HCT116 (cell line): ENCODE measurements around the gene LRBA.

Experiments used
- CTCF ChIP-seq, 3 experiments: fragments of 200-600 bp in 1 of 3; sonication (generic) in 1 of 3; IDR thresholded peaks in 2 of 3; conservative IDR thresholded peaks in 1 of 3; 2 replicates each; pipeline ENCODE4 v1.5.1; 2012 to 2017; ENCODE audit warnings: low read depth in 2 of 3, low read length in 2 of 3, antibody characterized with exemption in 1 of 3, borderline replicate concordance in 1 of 3, control low read depth in 1 of 3, mild to moderate bottlenecking in 1 of 3, mixed read lengths in 1 of 3, mixed run types in 1 of 3, moderate library complexity in 1 of 3; ENCODE audit not compliant: insufficient read depth in 1 of 3
- EZH2 ChIP-seq: fragments of 200-600 bp; sonication (generic); IDR thresholded peaks from 2 replicates; pipeline ENCODE4 v1.6.1; 2017; ENCODE audit warnings: antibody characterized with exemption, mixed run types
- EZH2phosphoT487 ChIP-seq: fragments of 200-600 bp; IDR thresholded peaks from 2 replicates; pipeline ENCODE4 v1.6.1; 2018; ENCODE audit warnings: antibody characterized with exemption, borderline replicate concordance
- POLR2A ChIP-seq: IDR thresholded peaks from 2 replicates; pipeline ENCODE4 v1.7.0; 2011; ENCODE audit warnings: borderline replicate concordance; ENCODE audit not compliant: insufficient read depth, insufficient read length; ENCODE audit errors: extremely low read depth
- ZNF274 ChIP-seq: fragments of 200-500 bp; sonication (Bioruptor generic); IDR thresholded peaks from 2 replicates; pipeline ENCODE4 v1.6.1; 2014; ENCODE audit warnings: mild to moderate bottlenecking, low read depth, low read length, inconsistent platforms

- no peak for TF ChIP-seq CTCF (IDR thresholded peaks at IDR 0.05 in 2 of 3, conservative IDR thresholded peaks at IDR 0.05 in 1 of 3; ENCODE audit: borderline replicate concordance in 1 of 3, insufficient read depth in 1 of 3, low read depth in 2 of 3, low read length in 2 of 3)
- TF ChIP-seq POLR2A: no peak
- no peak for TF ChIP-seq EZH2
- no peak for TF ChIP-seq EZH2phosphoT487
- no peak for TF ChIP-seq ZNF274
These were observed 428.8 kb downstream of the LRBA start for GRCh38 chr4:150586162-150586810.
